ENCODE data around the gene CHRND.

DNA sequence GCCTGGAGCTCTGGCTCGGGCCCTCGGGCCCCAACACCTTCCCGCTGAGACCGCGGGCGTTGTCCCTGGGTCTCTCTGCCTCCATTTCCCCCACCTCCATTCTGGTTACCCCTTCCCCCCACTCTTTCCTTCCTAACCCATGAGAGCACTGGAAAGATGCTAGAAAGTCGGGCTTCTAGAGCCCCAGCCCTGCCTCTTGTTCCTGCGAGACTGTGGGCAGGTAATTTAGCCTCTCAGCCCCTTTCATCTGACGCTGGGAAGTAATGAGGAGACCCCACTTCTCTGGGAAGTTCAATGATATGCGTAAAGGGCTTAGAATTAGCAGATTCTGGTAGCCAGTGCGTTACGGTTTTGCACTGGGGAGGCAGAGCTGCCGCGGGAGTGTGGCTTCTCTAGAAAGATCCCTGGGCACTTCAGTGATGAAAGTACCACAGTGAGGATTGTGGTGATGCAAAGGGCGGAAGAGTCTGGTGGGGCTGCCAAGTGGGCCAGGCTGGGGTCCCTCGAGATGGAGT lies 22.1 kb upstream of the CHRND start:
- TF ChIP-seq TEAD4 (IDR thresholded peaks at IDR 0.05) (no peak), FOXM1 (IDR thresholded peaks at IDR 0.05; ENCODE audit: borderline replicate concordance, low read depth) (no peak), YY1 (IDR thresholded peaks at IDR 0.05; ENCODE audit: low read depth) (no peak), RAD21 (IDR thresholded peaks at IDR 0.05; ENCODE audit: low read depth) (no peak), CREB1 (IDR thresholded peaks at IDR 0.05; ENCODE audit: low read depth) (no peak), EP300 (IDR thresholded peaks at IDR 0.05; ENCODE audit: borderline replicate concordance) (no peak), EGR1 (IDR thresholded peaks at IDR 0.05) (no peak), CEBPB (IDR thresholded peaks at IDR 0.05) (no peak), TCF12 (IDR thresholded peaks at IDR 0.05; ENCODE audit: low read depth) (no peak), TAF1 (IDR thresholded peaks at IDR 0.05; ENCODE audit: low read depth) (no peak), NFIC (IDR thresholded peaks at IDR 0.05) (no peak)
- TF ChIP-seq, protein P1, sequence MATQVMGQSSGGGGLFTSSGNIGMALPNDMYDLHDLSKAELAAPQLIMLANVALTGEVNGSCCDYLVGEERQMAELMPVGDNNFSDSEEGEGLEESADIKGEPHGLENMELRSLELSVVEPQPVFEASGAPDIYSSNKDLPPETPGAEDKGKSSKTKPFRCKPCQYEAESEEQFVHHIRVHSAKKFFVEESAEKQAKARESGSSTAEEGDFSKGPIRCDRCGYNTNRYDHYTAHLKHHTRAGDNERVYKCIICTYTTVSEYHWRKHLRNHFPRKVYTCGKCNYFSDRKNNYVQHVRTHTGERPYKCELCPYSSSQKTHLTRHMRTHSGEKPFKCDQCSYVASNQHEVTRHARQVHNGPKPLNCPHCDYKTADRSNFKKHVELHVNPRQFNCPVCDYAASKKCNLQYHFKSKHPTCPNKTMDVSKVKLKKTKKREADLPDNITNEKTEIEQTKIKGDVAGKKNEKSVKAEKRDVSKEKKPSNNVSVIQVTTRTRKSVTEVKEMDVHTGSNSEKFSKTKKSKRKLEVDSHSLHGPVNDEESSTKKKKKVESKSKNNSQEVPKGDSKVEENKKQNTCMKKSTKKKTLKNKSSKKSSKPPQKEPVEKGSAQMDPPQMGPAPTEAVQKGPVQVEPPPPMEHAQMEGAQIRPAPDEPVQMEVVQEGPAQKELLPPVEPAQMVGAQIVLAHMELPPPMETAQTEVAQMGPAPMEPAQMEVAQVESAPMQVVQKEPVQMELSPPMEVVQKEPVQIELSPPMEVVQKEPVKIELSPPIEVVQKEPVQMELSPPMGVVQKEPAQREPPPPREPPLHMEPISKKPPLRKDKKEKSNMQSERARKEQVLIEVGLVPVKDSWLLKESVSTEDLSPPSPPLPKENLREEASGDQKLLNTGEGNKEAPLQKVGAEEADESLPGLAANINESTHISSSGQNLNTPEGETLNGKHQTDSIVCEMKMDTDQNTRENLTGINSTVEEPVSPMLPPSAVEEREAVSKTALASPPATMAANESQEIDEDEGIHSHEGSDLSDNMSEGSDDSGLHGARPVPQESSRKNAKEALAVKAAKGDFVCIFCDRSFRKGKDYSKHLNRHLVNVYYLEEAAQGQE (IDR thresholded peaks at IDR 0.05; ENCODE audit: low read depth), result no peak
